ENCODE results near the gene ABCC12.

The ABCC12 gene

DNA sequence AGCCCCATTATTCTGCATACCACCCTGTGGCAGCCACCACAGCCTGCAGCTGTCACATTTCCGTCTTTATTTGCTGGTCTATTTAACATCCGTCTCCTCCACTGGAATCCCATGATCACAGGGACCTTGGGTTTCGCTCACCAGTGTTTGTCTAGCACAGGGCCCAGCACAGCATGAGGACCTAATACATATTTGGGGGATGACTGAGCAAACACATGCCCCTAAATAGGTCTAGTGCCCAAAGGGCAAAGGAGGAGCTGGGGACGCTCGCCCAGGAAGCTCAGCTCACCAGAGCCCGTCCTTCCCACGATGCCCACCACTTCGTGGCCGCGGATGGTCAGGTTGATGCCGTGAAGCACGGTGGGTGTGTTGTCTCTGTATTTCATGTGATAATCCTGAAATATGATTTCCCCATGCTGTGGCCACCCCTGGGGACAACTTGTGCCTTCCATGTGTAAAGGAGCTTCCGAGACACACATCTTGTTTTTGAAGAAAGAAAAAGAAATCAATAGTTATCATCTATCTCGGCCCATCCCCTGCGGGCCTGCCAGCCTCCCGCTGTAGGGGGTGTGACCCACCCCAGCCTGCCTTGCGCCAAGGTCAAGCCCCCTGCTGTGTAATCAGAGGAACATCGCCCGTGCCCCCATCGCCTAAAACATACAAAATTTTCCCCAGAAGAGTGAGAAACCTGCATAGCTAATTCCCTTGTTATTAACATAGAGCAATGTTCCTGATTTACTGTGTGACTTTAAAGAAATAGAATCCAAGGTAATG is 21.0 kb upstream of the ABCC12 start:
- TF ChIP-seq ZFX (IDR thresholded peaks at IDR 0.05) = no peak
- TF ChIP-seq, protein P1, sequence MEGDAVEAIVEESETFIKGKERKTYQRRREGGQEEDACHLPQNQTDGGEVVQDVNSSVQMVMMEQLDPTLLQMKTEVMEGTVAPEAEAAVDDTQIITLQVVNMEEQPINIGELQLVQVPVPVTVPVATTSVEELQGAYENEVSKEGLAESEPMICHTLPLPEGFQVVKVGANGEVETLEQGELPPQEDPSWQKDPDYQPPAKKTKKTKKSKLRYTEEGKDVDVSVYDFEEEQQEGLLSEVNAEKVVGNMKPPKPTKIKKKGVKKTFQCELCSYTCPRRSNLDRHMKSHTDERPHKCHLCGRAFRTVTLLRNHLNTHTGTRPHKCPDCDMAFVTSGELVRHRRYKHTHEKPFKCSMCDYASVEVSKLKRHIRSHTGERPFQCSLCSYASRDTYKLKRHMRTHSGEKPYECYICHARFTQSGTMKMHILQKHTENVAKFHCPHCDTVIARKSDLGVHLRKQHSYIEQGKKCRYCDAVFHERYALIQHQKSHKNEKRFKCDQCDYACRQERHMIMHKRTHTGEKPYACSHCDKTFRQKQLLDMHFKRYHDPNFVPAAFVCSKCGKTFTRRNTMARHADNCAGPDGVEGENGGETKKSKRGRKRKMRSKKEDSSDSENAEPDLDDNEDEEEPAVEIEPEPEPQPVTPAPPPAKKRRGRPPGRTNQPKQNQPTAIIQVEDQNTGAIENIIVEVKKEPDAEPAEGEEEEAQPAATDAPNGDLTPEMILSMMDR (conservative IDR thresholded peaks at IDR 0.05) = no peak
- no peak overlapping the region for H3K27ac ChIP-seq

DNA sequence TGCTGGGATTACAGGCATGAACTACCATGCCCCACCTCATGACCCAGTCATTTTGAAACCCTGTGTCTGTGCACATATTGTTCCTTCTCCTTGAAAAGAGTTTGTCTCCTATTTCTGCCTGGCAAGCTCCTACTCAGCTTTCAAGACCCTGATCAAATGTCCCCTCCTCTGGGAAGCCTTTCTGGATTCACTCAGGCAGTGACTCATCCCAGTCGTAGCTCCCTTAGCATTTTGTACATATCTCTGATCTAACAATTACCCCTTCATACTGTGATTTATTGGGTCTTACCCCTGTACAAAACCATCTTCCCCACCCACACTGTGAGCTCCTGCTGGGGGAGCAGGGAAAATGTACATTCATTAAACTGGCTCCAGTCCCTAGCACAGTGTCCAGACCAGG is 18.1 kb upstream of the ABCC12 start:
- H3K27ac ChIP-seq = no peak overlapping the region
- no peak for TF ChIP-seq ZFX (IDR thresholded peaks at IDR 0.05)
- TF ChIP-seq, protein P1 (conservative IDR thresholded peaks at IDR 0.05) = no peak

DNA sequence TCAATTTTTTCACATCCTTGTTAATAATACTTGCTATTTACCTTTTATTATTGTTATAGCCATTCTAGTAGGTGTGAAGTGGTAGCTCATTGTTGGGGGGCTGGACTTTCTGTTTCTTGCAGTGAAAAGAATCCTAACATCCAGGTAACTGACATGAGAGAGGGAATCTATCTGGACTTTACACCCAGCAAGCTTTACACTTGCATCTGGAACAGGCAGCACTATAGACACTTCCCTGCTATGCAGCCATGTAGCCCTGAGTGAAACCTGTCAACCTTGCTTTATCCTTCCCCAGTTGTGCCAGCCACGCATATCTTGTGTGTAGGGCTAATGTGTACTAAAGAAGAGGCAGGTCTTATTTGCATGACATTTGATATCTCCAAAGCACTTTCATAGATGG is 16.9 kb upstream of the ABCC12 start:
- no peak for TF ChIP-seq ZFX (IDR thresholded peaks at IDR 0.05)
- TF ChIP-seq, protein P1 (conservative IDR thresholded peaks at IDR 0.05) = no peak
- H3K27ac ChIP-seq = no peak overlapping the region

DNA sequence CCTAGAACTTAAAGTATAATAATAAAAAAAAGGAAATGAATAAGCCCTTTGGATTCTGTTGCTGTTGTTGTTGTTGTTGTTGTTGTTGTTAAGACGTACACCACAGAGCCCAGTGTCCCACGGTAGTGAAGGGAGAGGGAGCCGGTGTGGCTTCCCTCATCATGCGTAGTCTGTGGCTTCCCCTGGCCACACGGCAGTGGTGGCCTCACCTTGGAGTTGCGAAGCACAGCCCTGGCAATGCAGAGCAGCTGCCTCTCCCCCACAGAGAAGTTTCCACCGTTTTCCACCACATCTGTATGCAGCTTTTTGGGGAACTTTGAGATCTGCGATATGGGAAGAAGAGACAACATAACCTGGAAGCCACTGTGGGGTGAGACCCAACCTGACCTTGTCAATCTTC is 14.1 kb upstream of the ABCC12 start:
- no peak for TF ChIP-seq ZFX (IDR thresholded peaks at IDR 0.05)
- TF ChIP-seq, protein P1 (conservative IDR thresholded peaks at IDR 0.05) = no peak
- no peak overlapping the region; the same call in 1 of the 2 replicates for H3K27ac ChIP-seq

DNA sequence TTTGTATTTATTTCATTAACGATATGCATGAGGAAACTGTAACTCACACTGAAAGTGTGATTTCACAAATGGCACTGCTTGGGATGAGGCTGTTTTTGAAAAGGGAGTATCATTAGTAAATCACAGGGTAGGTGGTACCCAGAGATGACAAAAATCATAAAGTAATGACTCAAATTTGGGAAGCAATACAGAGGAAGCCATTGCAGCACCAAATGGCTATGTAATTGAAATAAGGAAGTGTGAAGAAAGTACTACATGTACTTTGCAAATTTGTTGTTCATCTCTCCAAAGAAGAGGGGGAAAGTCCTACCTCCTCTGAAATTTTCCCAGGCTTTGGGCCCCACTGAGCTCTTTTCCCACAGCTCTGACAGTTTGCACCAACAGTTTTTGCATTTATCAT is 12.3 kb upstream of the ABCC12 start:
- TF ChIP-seq ZFX (IDR thresholded peaks at IDR 0.05) = no peak
- TF ChIP-seq, protein P1 (conservative IDR thresholded peaks at IDR 0.05) = no peak

DNA sequence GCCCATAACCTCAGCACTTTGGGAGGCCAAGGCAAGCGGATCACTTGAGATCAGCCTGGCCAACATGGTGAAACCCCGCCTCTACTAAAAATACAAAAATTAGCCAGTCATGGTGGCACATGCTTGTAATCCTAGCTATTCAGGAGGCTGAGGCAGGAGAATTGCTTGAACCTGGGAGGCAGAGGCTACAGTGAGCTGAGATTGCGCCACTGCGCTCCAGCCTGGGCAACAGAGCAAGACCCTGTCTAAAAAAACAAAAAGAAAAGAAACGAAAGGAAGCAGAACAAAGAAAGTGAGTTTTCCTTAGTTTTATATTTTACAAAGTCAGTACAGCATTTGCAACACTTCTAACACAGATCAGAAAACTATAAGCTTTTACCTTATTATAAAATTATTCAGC is 10.8 kb upstream of the ABCC12 start:
- peak overlapping the region; percentile 89 for H3K27ac ChIP-seq

More for the DNA sequence above, 12.3 kb upstream of the ABCC12 start:
- H3K27ac ChIP-seq = no peak overlapping the region

DNA sequence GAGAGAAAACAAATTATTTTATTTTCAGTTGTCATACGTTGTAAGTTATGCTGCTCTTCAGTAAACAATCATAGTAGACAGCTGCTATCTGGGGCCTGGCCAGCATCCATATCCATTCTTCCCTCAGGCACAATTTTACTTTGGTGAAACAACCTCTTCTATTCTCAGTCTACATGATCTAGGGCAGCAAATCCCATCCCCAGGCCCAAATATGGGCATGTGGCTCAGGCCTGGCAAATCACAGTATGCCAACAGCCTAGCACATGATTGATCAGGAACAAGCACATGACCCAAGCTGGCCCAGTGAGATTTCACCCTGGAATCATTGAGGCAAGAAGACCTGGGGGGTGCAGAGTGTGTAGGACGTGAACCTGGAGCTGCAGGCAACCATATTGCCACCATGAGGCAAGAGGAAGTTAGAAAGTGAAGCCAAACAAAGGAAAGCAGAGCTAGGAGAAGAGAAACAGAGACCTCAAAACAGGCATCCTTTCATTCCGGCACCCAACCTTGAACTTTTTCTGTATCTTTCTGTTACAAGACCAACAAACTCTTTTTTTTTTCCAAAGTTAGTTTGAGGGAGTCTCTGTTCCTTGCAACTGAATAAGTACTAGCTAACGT is 10.3 kb upstream of the ABCC12 start:
- H3K27ac ChIP-seq = peak overlapping the region; percentile 89

More for the DNA sequence above, 10.3 kb upstream of the ABCC12 start:
- TF ChIP-seq, protein P1 (conservative IDR thresholded peaks at IDR 0.05) = no peak
- TF ChIP-seq ZFX (IDR thresholded peaks at IDR 0.05) = no peak

Data from C4-2B (cell line).